MCF 10A (cell line): ENCODE measurements around the gene B3GALNT1. TPM values are rescaled to one million over a fixed set of nuclear protein-coding genes. Genes with fewer than 3 reads are reported as not detected.

ENCODE experiments used
- BruUV-seq: library from RNA; stranded (reverse); fragments of 400-500 nt; replicated peaks from 2 replicates; lab custom pipeline; 2021; lab: Mats Ljungman, UMichigan
- CTCF ChIA-PET: fragments of 300-600 bp; sonication (Branson Sonifier 250); formaldehyde crosslinking; extraction: SDS; loops from one replicate; lab custom pipeline; 2021; ENCODE audit warnings: antibody characterized with exemption, inconsistent platforms; lab: Yijun Ruan, JAX
- POLR2A ChIA-PET: fragments of 300-600, 350-650 bp; sonication (Branson Sonifier 250); formaldehyde crosslinking; extraction: SDS; loops from one replicate; lab custom pipeline; 2020; ENCODE audit warnings: antibody characterized with exemption, inconsistent platforms; lab: Yijun Ruan, JAX
- DNase-seq: peaks from one replicate; pipeline ENCODE4 v3.0.0-alpha.2; 2018; ENCODE audit not compliant: unreplicated experiment
- H3K27ac Mint-ChIP-seq: one replicate; pipeline ENCODE4 v1.8.0; 2022; ENCODE audit warnings: mild to moderate bottlenecking, low read depth, mixed read lengths; ENCODE audit not compliant: unreplicated experiment
- H3K27me3 Mint-ChIP-seq: one replicate; pipeline ENCODE4 v1.8.0; 2022; ENCODE audit warnings: mixed read lengths; ENCODE audit not compliant: insufficient read depth, unreplicated experiment
- H3K36me3 Mint-ChIP-seq: one replicate; pipeline ENCODE4 v1.8.0; 2022; ENCODE audit warnings: mild to moderate bottlenecking, moderate library complexity, mixed read lengths; ENCODE audit not compliant: insufficient read depth, unreplicated experiment
- H3K4me1 Mint-ChIP-seq: one replicate; pipeline ENCODE4 v1.8.0; 2022; ENCODE audit warnings: mixed read lengths; ENCODE audit not compliant: insufficient read depth, unreplicated experiment
- H3K4me3 Mint-ChIP-seq: one replicate; pipeline ENCODE4 v1.8.0; 2022; ENCODE audit warnings: mild to moderate bottlenecking, moderate library complexity, mixed read lengths; ENCODE audit not compliant: unreplicated experiment
- H3K9me3 Mint-ChIP-seq: one replicate; pipeline ENCODE4 v1.8.0; 2022; ENCODE audit warnings: mixed read lengths; ENCODE audit not compliant: unreplicated experiment
- CTCF ChIP-seq: fragments of 200-600 bp; IDR thresholded peaks from one replicate; pipeline ENCODE4 v1.8.0; 2022; ENCODE audit warnings: antibody characterized with exemption, mild to moderate bottlenecking; ENCODE audit not compliant: unreplicated experiment
- intact Hi-C: fragments of 100-400 bp; cut with micrococcal nuclease; formaldehyde crosslinking; loops from 2 replicates; pipeline ENCODE4 v1.14.1; 2022
- total RNA-seq: library from RNA; stranded (reverse); gene quantifications from 2 replicates; pipeline ENCODE4 v1.2.3, GENCODE V29; 2022

The B3GALNT1 gene
- total RNA-seq, 1 experiment from 2014 or later, result 3.6 TPM

GRCh38 chr3:161137260-161137659, 32.1 kb upstream of the B3GALNT1 start:
- Mint-ChIP-seq H3K4me3 (no peak overlapping the region), H3K4me1 (no peaks in the 10 kb centered on the region), H3K9me3 (no peaks in the 10 kb centered on the region), H3K27me3 (no peaks in the 10 kb centered on the region), H3K36me3 (no peaks in the 10 kb centered on the region), H3K27ac (no peak overlapping the region)
- DNase-seq, result no peak
- no TSS peak for BruUV-seq
- no peak for TF ChIP-seq CTCF
- ChIA-PET CTCF (interaction anchor here (0.6 to 1.2 kb wide), 2 partner anchors 11 to 224 kb away, joined by 3 read pairs; no protein-coding TSS in a partner anchor), POLR2A (no interaction called here)
- intact Hi-C loops, result no loop called here

GRCh38 chr3:161132391-161132790, 27.2 kb upstream of the B3GALNT1 start:
- intact Hi-C loops, result no loop called here
- ChIA-PET CTCF (interaction anchor here (1.2 kb wide), 1 partner anchor 31 kb away, joined by 3 read pairs; no protein-coding TSS in a partner anchor), POLR2A (interaction anchor here (1.1 kb wide), 1 partner anchor 29 kb away, joined by 3 read pairs; no protein-coding TSS in a partner anchor)
- no TSS peak for BruUV-seq
- no peaks in the 10 kb centered on the region for H3K27me3 Mint-ChIP-seq
- no peak overlapping the region for H3K4me3 Mint-ChIP-seq
- no peak for TF ChIP-seq CTCF
- no peak for DNase-seq
- no peak overlapping the region for H3K27ac Mint-ChIP-seq
- no peaks in the 10 kb centered on the region for H3K36me3 Mint-ChIP-seq
- no peaks in the 10 kb centered on the region for H3K4me1 Mint-ChIP-seq
- H3K9me3 Mint-ChIP-seq, result no peaks in the 10 kb centered on the region

- ChIA-PET CTCF (interaction anchor here (0.6 to 0.8 kb wide), 4 partner anchors 11 to 192 kb away, joined by 3 to 4 read pairs (median 3); no protein-coding TSS in a partner anchor), POLR2A (no interaction called here)
- H3K27ac Mint-ChIP-seq, result no peak overlapping the region
- H3K4me3 Mint-ChIP-seq, result no peak overlapping the region
- no peak for TF ChIP-seq CTCF
- no peaks in the 10 kb centered on the region for H3K36me3 Mint-ChIP-seq
- no peak for DNase-seq
- no TSS peak for BruUV-seq
- H3K27me3 Mint-ChIP-seq, result no peaks in the 10 kb centered on the region
- H3K9me3 Mint-ChIP-seq, result no peaks in the 10 kb centered on the region
- intact Hi-C loops, result no loop called here
- no peaks in the 10 kb centered on the region for H3K4me1 Mint-ChIP-seq
Measured at GRCh38 chr3:161126495-161126894, 21.3 kb upstream of the B3GALNT1 start.

- ChIA-PET CTCF (no interaction called here), POLR2A (interaction anchor here (0.6 kb wide), 1 partner anchor 299 kb away, joined by 3 read pairs; no protein-coding TSS in a partner anchor)
- TF ChIP-seq CTCF, result no peak
- intact Hi-C loops, result no loop called here
- Mint-ChIP-seq H3K27me3 (no peaks in the 10 kb centered on the region), H3K4me1 (no peaks in the 10 kb centered on the region), H3K36me3 (no peaks in the 10 kb centered on the region), H3K4me3 (no peak overlapping the region), H3K9me3 (peaks cover 7% of the 10 kb centered on the region), H3K27ac (no peak overlapping the region)
- no peak for DNase-seq
- BruUV-seq, result no TSS peak
Measured at GRCh38 chr3:161117646-161118045, 12.5 kb upstream of the B3GALNT1 start.
